Measurements from ENCODE around the gene EME2. TPM values are rescaled to one million over a fixed set of nuclear protein-coding genes. Genes with fewer than 3 reads are reported as not detected.

Gene EME2
- total and polyA plus RNA-seq, 2 donors from 2014 or later = 5.1 to 23.8 TPM

- peak; percentile 99 for FAIRE-seq
- peak within 1 kb of the TSS; percentile 29 to 71 (median 59) for H3K9ac ChIP-seq (ENCODE audit: low read length in 3 of 3)
- peak; percentile 100 for DNase-seq
- TF ChIP-seq CTCF (IDR thresholded peaks at IDR 0.05; ENCODE audit: borderline replicate concordance, extremely low read depth, insufficient read depth) = no peak
- no peaks in the 10 kb centered on the region for H3K9me3 ChIP-seq (ENCODE audit: control insufficient read depth in 2 of 3, insufficient read depth in 1 of 3, low read length in 3 of 3)
- peaks cover 0 to 16% (median 12%) of the 10 kb centered on the region in 3 donors for H3K4me1 ChIP-seq (ENCODE audit: control insufficient read depth in 2 of 3, insufficient read depth in 2 of 3, low read depth in 1 of 3, low read length in 3 of 3)
- intact Hi-C loops (cut with DNase I) = no loop called here
- H3K4me3 ChIP-seq (ENCODE audit: low read length in 3 of 3) = peak within 1 kb of the TSS; percentile 66 to 88 (median 83)
- peak within 1 kb of the TSS; percentile 32 to 71 for H3K27ac ChIP-seq (ENCODE audit: low read depth in 2 of 2, low read length in 2 of 2)
- H3K36me3 ChIP-seq (ENCODE audit: control insufficient read depth in 2 of 3, insufficient read depth in 3 of 3, low read length in 3 of 3) = peaks cover 0 to 5% (median 2%) of the 10 kb centered on the region in 3 donors
- no peaks in the 10 kb centered on the region for H3K27me3 ChIP-seq (ENCODE audit: control insufficient read depth, insufficient read depth, low read length)
Observed at GRCh38 chr16:1782408-1783264, 10.0 kb downstream of the EME2 start, which contains the start of the genes NUBP2 and SPSB3. TSS of gene NUBP2 (plus strand) at chr16:1782960. CDS start at chr16:1783021, 61 bp downstream. TSS of gene SPSB3 (minus strand) at chr16:1782571. CDS start at chr16:1781483, 1,088 bp downstream.

GRCh38 chr16:1784977-1785845 is 12.6 kb downstream of the EME2 start:
- H3K27me3 ChIP-seq (ENCODE audit: control insufficient read depth, insufficient read depth, low read length) = no peaks in the 10 kb centered on the region
- TF ChIP-seq CTCF (IDR thresholded peaks at IDR 0.05; ENCODE audit: borderline replicate concordance, extremely low read depth, insufficient read depth) = no peak
- H3K4me3 ChIP-seq (ENCODE audit: low read length in 3 of 3) = no peak overlapping the region
- no peaks in the 10 kb centered on the region for H3K9me3 ChIP-seq (ENCODE audit: control insufficient read depth in 2 of 3, insufficient read depth in 1 of 3, low read length in 3 of 3)
- H3K27ac ChIP-seq (ENCODE audit: low read depth in 2 of 2, low read length in 2 of 2) = no peak overlapping the region
- FAIRE-seq = no peak
- H3K36me3 ChIP-seq (ENCODE audit: control insufficient read depth in 2 of 3, insufficient read depth in 3 of 3, low read length in 3 of 3) = peaks cover 0 to 2% (median 0%) of the 10 kb centered on the region in 3 donors
- no peak for DNase-seq
- H3K9ac ChIP-seq (ENCODE audit: low read length in 3 of 3) = no peak overlapping the region
- intact Hi-C loops (cut with DNase I) = no loop called here
- peaks cover 0 to 14% (median 12%) of the 10 kb centered on the region in 3 donors for H3K4me1 ChIP-seq (ENCODE audit: control insufficient read depth in 2 of 3, insufficient read depth in 2 of 3, low read depth in 1 of 3, low read length in 3 of 3)

GRCh38 chr16:1785846-1786170 is 13.2 kb downstream of the EME2 start:
- H3K9ac ChIP-seq (ENCODE audit: low read length in 3 of 3) = no peak overlapping the region
- no peak for FAIRE-seq
- no peak overlapping the region for H3K4me3 ChIP-seq (ENCODE audit: low read length in 3 of 3)
- H3K27me3 ChIP-seq (ENCODE audit: control insufficient read depth, insufficient read depth, low read length) = no peaks in the 10 kb centered on the region
- no peaks in the 10 kb centered on the region for H3K9me3 ChIP-seq (ENCODE audit: control insufficient read depth in 2 of 3, insufficient read depth in 1 of 3, low read length in 3 of 3)
- peak in 1 of 5 donors; percentile 69 for DNase-seq
- peaks cover 0 to 14% (median 12%) of the 10 kb centered on the region in 3 donors for H3K4me1 ChIP-seq (ENCODE audit: control insufficient read depth in 2 of 3, insufficient read depth in 2 of 3, low read depth in 1 of 3, low read length in 3 of 3)
- intact Hi-C loops (cut with DNase I) = no loop called here
- H3K27ac ChIP-seq (ENCODE audit: low read depth in 2 of 2, low read length in 2 of 2) = no peak overlapping the region
- peaks cover 0 to 2% (median 0%) of the 10 kb centered on the region in 3 donors for H3K36me3 ChIP-seq (ENCODE audit: control insufficient read depth in 2 of 3, insufficient read depth in 3 of 3, low read length in 3 of 3)
- TF ChIP-seq CTCF (IDR thresholded peaks at IDR 0.05; ENCODE audit: borderline replicate concordance, extremely low read depth, insufficient read depth) = no peak

All from kidney (tissue), 14 donors.